PC-3 (cell line): ENCODE results near the gene RXRA.

Source experiments
- EZH2 ChIP-seq: fragments of 300-600 bp; sonication (generic); IDR thresholded peaks from one replicate; pipeline ENCODE4 v1.6.1; 2017; ENCODE audit warnings: antibody characterized with exemption, mild to moderate bottlenecking, low read length; ENCODE audit not compliant: unreplicated experiment
- TF ChIP-seq, protein P1 (sequence below): fragments of 300-600 bp; sonication (generic); conservative IDR thresholded peaks from 2 replicates; pipeline ENCODE4 v1.5.1; 2017; ENCODE audit warnings: antibody characterized with exemption, low read depth, mild to moderate bottlenecking, low read length

DNA sequence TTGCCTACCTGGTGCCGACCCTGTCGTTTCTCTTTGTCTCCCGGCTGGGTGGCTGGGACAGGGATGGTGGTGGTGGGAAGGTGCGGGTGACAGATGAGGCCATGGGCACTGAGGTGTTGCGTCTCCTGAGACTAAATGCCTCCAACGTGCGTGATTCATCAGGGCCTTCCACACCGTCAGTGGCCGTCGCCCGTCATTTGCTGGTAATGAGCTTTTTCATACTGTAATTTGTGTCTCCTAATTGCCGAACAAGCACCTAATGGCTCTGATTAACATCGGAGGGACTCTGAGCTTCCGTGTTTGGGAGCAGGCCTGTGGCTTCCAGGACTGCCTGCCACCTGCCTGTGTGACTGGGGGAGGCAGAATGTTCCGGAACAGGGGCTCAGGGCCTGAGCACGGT, 35.2 kb downstream of the RXRA start:
- no peak for TF ChIP-seq EZH2
- TF ChIP-seq, protein P1, sequence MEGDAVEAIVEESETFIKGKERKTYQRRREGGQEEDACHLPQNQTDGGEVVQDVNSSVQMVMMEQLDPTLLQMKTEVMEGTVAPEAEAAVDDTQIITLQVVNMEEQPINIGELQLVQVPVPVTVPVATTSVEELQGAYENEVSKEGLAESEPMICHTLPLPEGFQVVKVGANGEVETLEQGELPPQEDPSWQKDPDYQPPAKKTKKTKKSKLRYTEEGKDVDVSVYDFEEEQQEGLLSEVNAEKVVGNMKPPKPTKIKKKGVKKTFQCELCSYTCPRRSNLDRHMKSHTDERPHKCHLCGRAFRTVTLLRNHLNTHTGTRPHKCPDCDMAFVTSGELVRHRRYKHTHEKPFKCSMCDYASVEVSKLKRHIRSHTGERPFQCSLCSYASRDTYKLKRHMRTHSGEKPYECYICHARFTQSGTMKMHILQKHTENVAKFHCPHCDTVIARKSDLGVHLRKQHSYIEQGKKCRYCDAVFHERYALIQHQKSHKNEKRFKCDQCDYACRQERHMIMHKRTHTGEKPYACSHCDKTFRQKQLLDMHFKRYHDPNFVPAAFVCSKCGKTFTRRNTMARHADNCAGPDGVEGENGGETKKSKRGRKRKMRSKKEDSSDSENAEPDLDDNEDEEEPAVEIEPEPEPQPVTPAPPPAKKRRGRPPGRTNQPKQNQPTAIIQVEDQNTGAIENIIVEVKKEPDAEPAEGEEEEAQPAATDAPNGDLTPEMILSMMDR: no peak
